HCT116 (cell line): ENCODE measurements around the gene DYNC1I1. TPM values are rescaled to one million over a fixed set of nuclear protein-coding genes. Genes with fewer than 3 reads are reported as not detected.

Experiments used
- ATAC-seq: fragments of 200-7000 bp; cut with Tn5 transposase; 2 replicates; pipeline ENCODE4 v1.9.1; 2020; ENCODE audit warnings: mild to moderate bottlenecking, moderate library complexity
- BruUV-seq: library from RNA; stranded (reverse); fragments of 400-500 nt; replicated peaks from 2 replicates; lab custom pipeline; 2021; lab: Mats Ljungman, UMichigan
- CTCF ChIA-PET: fragments of 300-600 bp; sonication (Branson Sonifier 250); formaldehyde crosslinking; loops from one replicate; lab custom pipeline; 2021; ENCODE audit warnings: antibody characterized with exemption; lab: Charles Lee
- POLR2A ChIA-PET: fragments of 300-600, 350-600 bp; sonication (Branson Sonifier 250); formaldehyde crosslinking; loops from one replicate; lab custom pipeline; 2021; ENCODE audit warnings: antibody characterized with exemption; lab: Charles Lee
- RAD21 ChIA-PET, 2 experiments: fragments of 300-600 bp; sonication (Branson Sonifier 250); formaldehyde crosslinking; loops; one replicate each; lab custom pipeline; 2023; ENCODE audit warnings: low total read pairs in 2 of 2; ENCODE audit not compliant: uncharacterized antibody in 2 of 2, unreplicated experiment in 2 of 2, low non-redundant PET in 1 of 2; lab: Charles Lee
- DNase-seq: peaks from one replicate; pipeline ENCODE4 v3.0.0-alpha.2; 2010; ENCODE audit warnings: low read depth, low spot score
- H2AFZ ChIP-seq: fragments of 200-600 bp; shearing (Covaris generic), sonication (generic); 2 replicates; pipeline ENCODE4 v1.6.1; 2017; ENCODE audit warnings: low read depth, mixed run types, mixed read lengths, antibody characterized with exemption, low read length; ENCODE audit not compliant: poor library complexity, severe bottlenecking
- H3K27ac ChIP-seq: 2 replicates; pipeline ENCODE4 v1.5.1; 2012; ENCODE audit warnings: low read depth, low read length
- H3K27me3 ChIP-seq: fragments of 200-600 bp; sonication (generic); 2 replicates; pipeline ENCODE4 v1.6.1; 2016; ENCODE audit warnings: mixed run types, low read length, mixed read lengths; ENCODE audit not compliant: insufficient read depth
- H3K36me3 ChIP-seq, 2 experiments: fragments of 200-500 bp in 1 of 2; fragments of 200-600 bp in 1 of 2; sonication (Bioruptor generic) in 1 of 2; sonication (generic) in 1 of 2; 2 replicates each; pipeline versions ENCODE4 v1.5.1 to v1.6.1; 2014 to 2016; ENCODE audit warnings: low read length in 2 of 2, inconsistent platforms in 1 of 2, mixed read lengths in 1 of 2, mixed run types in 1 of 2; ENCODE audit not compliant: insufficient read depth in 2 of 2, control insufficient read depth in 1 of 2
- H3K4me1 ChIP-seq, 2 experiments: fragments of 200-600 bp in 1 of 2; sonication (generic) in 1 of 2; 2 replicates each; pipeline versions ENCODE4 v1.5.1 to v1.6.1; 2012 to 2017; ENCODE audit warnings: low read length in 2 of 2, inconsistent platforms in 1 of 2, mild to moderate bottlenecking in 1 of 2, mixed read lengths in 1 of 2, mixed run types in 1 of 2, moderate library complexity in 1 of 2; ENCODE audit not compliant: insufficient read depth in 2 of 2, control insufficient read depth in 1 of 2
- H3K4me2 ChIP-seq: fragments of 200-600 bp; sonication (generic); 2 replicates; pipeline ENCODE4 v1.6.1; 2017; ENCODE audit warnings: mixed run types, low read length, mixed read lengths
- H3K4me3 ChIP-seq, 2 experiments: fragments of 200-600 bp in 1 of 2; sonication (generic) in 1 of 2; replicated peaks in 1 of 2; 2 replicates each; pipeline ENCODE4 v1.5.1; 2011 to 2016; ENCODE audit warnings: low read length in 2 of 2, control low read depth in 1 of 2, low read depth in 1 of 2, mild to moderate bottlenecking in 1 of 2, mixed read lengths in 1 of 2, mixed run types in 1 of 2
- H3K79me2 ChIP-seq: fragments of 200-600 bp; sonication (generic); 2 replicates; pipeline ENCODE4 v1.6.1; 2017; ENCODE audit warnings: mild to moderate bottlenecking, mixed run types, low read length, moderate library complexity, mixed read lengths; ENCODE audit not compliant: insufficient read depth
- H3K9ac ChIP-seq: fragments of 200-600 bp; sonication (generic); 2 replicates; pipeline ENCODE4 v1.6.1; 2016; ENCODE audit warnings: low read length, mixed read lengths
- H3K9me2 ChIP-seq: fragments of 200-600 bp; sonication (generic), shearing (Covaris generic); 2 replicates; pipeline ENCODE4 v1.6.1; 2017; ENCODE audit warnings: mixed run types, mild to moderate bottlenecking, moderate library complexity; ENCODE audit not compliant: insufficient read depth
- H3K9me3 ChIP-seq, 2 experiments: fragments of 200-500 bp in 1 of 2; fragments of 200-600 bp in 1 of 2; sonication (Bioruptor generic) in 1 of 2; sonication (generic) in 1 of 2; 2 replicates each; pipeline ENCODE4 v1.6.1; 2014 to 2017; ENCODE audit warnings: low read length in 2 of 2, mixed read lengths in 2 of 2, inconsistent platforms in 1 of 2, low read depth in 1 of 2, mild to moderate bottlenecking in 1 of 2, mixed run types in 1 of 2, moderate library complexity in 1 of 2; ENCODE audit not compliant: control insufficient read depth in 1 of 2, insufficient read depth in 1 of 2
- H4K20me1 ChIP-seq: fragments of 200-600 bp; sonication (generic), shearing (Covaris generic); 2 replicates; pipeline ENCODE4 v1.6.1; 2017; ENCODE audit warnings: mixed run types, mild to moderate bottlenecking, moderate library complexity; ENCODE audit not compliant: insufficient read depth
- ATF3 ChIP-seq: IDR thresholded peaks from 2 replicates; pipeline ENCODE4 v1.6.1; 2012
- CBX3 ChIP-seq: IDR thresholded peaks from 2 replicates; pipeline ENCODE4 v1.6.1; 2012; ENCODE audit warnings: low read depth
- CEBPB ChIP-seq: IDR thresholded peaks from 2 replicates; pipeline ENCODE4 v1.6.1; 2012; ENCODE audit warnings: low read depth
- EGR1 ChIP-seq: IDR thresholded peaks from 2 replicates; pipeline ENCODE4 v1.6.1; 2012; ENCODE audit warnings: low read depth
- EZH2 ChIP-seq: fragments of 200-600 bp; sonication (generic); IDR thresholded peaks from 2 replicates; pipeline ENCODE4 v1.6.1; 2017; ENCODE audit warnings: antibody characterized with exemption, mixed run types
- EZH2phosphoT487 ChIP-seq: fragments of 200-600 bp; IDR thresholded peaks from 2 replicates; pipeline ENCODE4 v1.6.1; 2018; ENCODE audit warnings: antibody characterized with exemption, borderline replicate concordance
- FOSL1 ChIP-seq: IDR thresholded peaks from 2 replicates; pipeline ENCODE4 v1.6.1; 2012; ENCODE audit warnings: low read depth
- JUND ChIP-seq: IDR thresholded peaks from 2 replicates; pipeline ENCODE4 v1.6.1; 2012
- MAX ChIP-seq: IDR thresholded peaks from 2 replicates; pipeline ENCODE4 v1.6.1; 2012
- POLR2A ChIP-seq: IDR thresholded peaks from 2 replicates; pipeline ENCODE4 v1.7.0; 2011; ENCODE audit warnings: borderline replicate concordance; ENCODE audit not compliant: insufficient read depth, insufficient read length; ENCODE audit errors: extremely low read depth
- POLR2AphosphoS5 ChIP-seq: IDR thresholded peaks from 2 replicates; pipeline ENCODE4 v1.6.1; 2011; ENCODE audit warnings: mild to moderate bottlenecking, low read depth, low read length, moderate library complexity
- RAD21 ChIP-seq: IDR thresholded peaks from 2 replicates; pipeline ENCODE4 v1.6.1; 2012; ENCODE audit warnings: low read depth, mild to moderate bottlenecking
- SIN3A ChIP-seq: IDR thresholded peaks from 2 replicates; pipeline ENCODE4 v1.6.1; 2012; ENCODE audit warnings: low read depth
- SRF ChIP-seq: IDR thresholded peaks from 2 replicates; pipeline ENCODE4 v1.6.1; 2012; ENCODE audit warnings: low read depth
- TCF7L2 ChIP-seq: IDR thresholded peaks from 2 replicates; pipeline ENCODE4 v1.7.0; 2011; ENCODE audit warnings: borderline replicate concordance, inconsistent platforms; ENCODE audit not compliant: insufficient read depth, insufficient read length; ENCODE audit errors: extremely low read depth
- YY1 ChIP-seq: IDR thresholded peaks from 2 replicates; pipeline ENCODE4 v1.6.1; 2011; ENCODE audit warnings: low read length, low read depth, moderate library complexity, mild to moderate bottlenecking; ENCODE audit not compliant: insufficient replicate concordance; ENCODE audit errors: extremely low read depth
- ZBTB33 ChIP-seq: IDR thresholded peaks from 2 replicates; pipeline ENCODE4 v1.6.1; 2011; ENCODE audit warnings: mild to moderate bottlenecking, low read length, moderate library complexity; ENCODE audit not compliant: insufficient replicate concordance; ENCODE audit errors: extremely low read depth
- ZNF274 ChIP-seq: fragments of 200-500 bp; sonication (Bioruptor generic); IDR thresholded peaks from 2 replicates; pipeline ENCODE4 v1.6.1; 2014; ENCODE audit warnings: mild to moderate bottlenecking, low read depth, low read length, inconsistent platforms
- intact Hi-C: fragments of 100-400 bp; cut with micrococcal nuclease; formaldehyde crosslinking; loops from 2 replicates; pipeline ENCODE4 v1.10.0; 2022
- total RNA-seq: library from RNA; stranded (reverse); gene quantifications from one replicate; pipeline ENCODE4 v1.2.1, GENCODE V29; 2021; ENCODE audit not compliant: unreplicated experiment

The DYNC1I1 gene
- total RNA-seq, 1 experiment from 2014 or later: not detected

GRCh38 chr7:95886501-95887090 is 114.2 kb downstream of the DYNC1I1 start:
- H3K4me3 ChIP-seq: no peak overlapping the region
- H3K36me3 ChIP-seq: no peaks in the 10 kb centered on the region
- H3K9me2 ChIP-seq: no peaks in the 10 kb centered on the region
- no peaks in the 10 kb centered on the region for H4K20me1 ChIP-seq
- H3K27ac ChIP-seq: no peak overlapping the region
- no peaks in the 10 kb centered on the region for H3K79me2 ChIP-seq
- intact Hi-C loops: no loop called here
- no TSS peak for BruUV-seq
- H3K4me2 ChIP-seq: no peak overlapping the region
- H3K4me1 ChIP-seq: no peaks in the 10 kb centered on the region
- H2AFZ ChIP-seq: no peak overlapping the region
- ChIA-PET CTCF (no interaction called here), POLR2A (no interaction called here), RAD21 (no interaction called here)
- DNase-seq: no peak
- no peak overlapping the region for H3K9ac ChIP-seq
- TF ChIP-seq TCF7L2 (no peak), POLR2A (no peak)
- no peaks in the 10 kb centered on the region for H3K9me3 ChIP-seq
- no peak; the same call in 1 of the 2 replicates for ATAC-seq
- H3K27me3 ChIP-seq: peaks cover 18% of the 10 kb centered on the region

- no peaks in the 10 kb centered on the region for H3K9me2 ChIP-seq
- ATAC-seq: no peak
- TF ChIP-seq EGR1 (no peak), EZH2phosphoT487 (no peak), MAX (no peak), ZNF274 (no peak), FOSL1 (no peak), JUND (no peak), POLR2AphosphoS5 (no peak), TCF7L2 (no peak), ZBTB33 (no peak), SIN3A (no peak), ATF3 (no peak), EZH2 (no peak), YY1 (no peak), RAD21 (no peak), CBX3 (no peak), POLR2A (no peak), CEBPB (no peak), SRF (no peak)
- no peaks in the 10 kb centered on the region for H4K20me1 ChIP-seq
- H2AFZ ChIP-seq: no peak overlapping the region
- no peaks in the 10 kb centered on the region for H3K9me3 ChIP-seq
- ChIA-PET RAD21 (no interaction called here), CTCF (no interaction called here), POLR2A (no interaction called here)
- no peaks in the 10 kb centered on the region for H3K79me2 ChIP-seq
- no peak overlapping the region for H3K4me2 ChIP-seq
- intact Hi-C loops: no loop called here
- H3K4me3 ChIP-seq: no peak overlapping the region
- no peaks in the 10 kb centered on the region for H3K36me3 ChIP-seq
- H3K27me3 ChIP-seq: peaks cover 40% of the 10 kb centered on the region
- no peak for DNase-seq
- H3K27ac ChIP-seq: no peak overlapping the region
- H3K4me1 ChIP-seq: no peaks in the 10 kb centered on the region
- no peak overlapping the region for H3K9ac ChIP-seq
- no TSS peak for BruUV-seq
These were observed 121.1 kb downstream of the DYNC1I1 start for GRCh38 chr7:95893484-95893883.
